HG03039 (cell line): ENCODE measurements around the gene ELMO1.

Experiments used
- ATAC-seq: cut with Tn5 transposase; IDR thresholded peaks from one replicate; pipeline ENCODE4 v1.9.1; 2021; ENCODE audit warnings: mild to moderate bottlenecking, moderate library complexity; ENCODE audit not compliant: unreplicated experiment

The ELMO1 gene

DNA sequence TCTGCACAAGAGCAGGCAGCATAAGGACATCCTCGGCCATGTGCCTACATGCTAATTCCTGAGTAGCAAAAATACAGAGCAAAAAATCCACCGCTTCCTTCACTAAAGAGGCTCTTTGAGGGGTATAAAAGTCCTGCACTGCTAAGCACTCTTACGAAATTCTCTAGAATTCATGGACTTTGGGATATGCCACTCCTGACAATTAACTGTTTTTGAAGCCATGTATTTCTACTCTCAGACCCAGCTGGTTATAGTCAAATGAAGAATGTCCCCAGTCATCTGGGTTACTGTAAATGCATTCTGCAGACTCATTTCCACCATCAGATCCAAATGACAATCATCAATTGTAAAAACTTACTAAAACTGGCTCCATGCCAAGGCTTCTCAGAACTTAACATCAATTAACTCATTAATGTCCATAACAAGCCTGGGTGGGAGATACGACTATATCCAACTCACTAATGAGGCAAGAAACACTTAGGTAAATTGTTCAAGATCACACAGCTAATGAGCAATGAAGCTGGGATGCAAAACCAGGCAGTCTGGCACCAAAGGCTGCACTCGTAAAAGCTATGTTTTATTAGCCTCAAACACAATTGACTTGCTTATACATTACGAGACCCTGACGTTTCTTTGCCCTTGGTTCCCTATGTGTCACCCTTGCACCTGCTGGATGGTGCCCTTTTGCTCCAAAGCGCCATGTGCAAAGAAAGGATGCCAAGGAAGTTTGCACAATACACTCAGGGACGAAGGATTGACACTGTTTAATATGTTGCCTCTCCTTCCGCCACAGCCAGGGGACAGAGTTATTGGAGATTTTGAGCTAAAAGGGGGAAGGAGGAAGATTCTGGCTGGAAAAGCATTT is 250.4 kb downstream of the ELMO1 start:
- ATAC-seq = no peak

DNA sequence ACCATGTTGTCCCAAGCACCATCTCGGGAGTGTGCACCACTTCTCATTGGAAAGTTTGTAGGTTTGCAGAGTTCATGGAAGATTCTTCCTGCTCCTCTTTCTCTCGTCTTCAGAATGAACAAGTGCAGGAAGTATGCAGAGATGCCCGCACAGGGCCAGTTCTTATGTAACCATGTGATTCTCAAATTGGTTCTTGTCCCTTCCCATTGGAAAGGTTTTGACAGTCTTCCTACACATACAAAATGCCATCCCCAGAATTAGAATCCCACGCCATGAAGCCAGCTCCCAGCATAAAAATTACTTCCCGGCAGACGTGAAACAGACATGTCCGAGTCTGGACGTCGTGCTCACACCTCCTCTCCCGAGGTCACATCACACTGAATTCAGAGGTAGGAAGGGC is 251.6 kb downstream of the ELMO1 start:
- ATAC-seq = no peak

DNA sequence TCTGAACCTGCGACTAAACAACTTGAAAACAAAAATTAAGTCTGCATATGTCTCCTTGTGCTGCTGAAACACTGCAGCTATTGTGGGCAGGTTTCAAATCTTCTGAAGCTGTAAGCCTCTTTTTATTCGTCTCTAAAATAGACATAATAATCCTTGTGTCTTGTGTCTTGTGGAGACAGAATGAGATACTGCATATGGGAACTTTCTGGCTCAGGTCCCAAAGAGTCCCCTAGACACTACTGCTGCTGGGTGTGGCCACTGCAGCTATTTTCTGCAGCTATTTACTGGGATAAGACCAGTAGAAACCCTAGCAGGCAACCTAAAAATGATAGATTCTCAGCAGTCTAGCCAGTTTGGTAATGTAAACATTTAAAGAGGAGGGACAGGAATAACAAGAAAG is 252.0 kb downstream of the ELMO1 start:
- no peak for ATAC-seq

DNA sequence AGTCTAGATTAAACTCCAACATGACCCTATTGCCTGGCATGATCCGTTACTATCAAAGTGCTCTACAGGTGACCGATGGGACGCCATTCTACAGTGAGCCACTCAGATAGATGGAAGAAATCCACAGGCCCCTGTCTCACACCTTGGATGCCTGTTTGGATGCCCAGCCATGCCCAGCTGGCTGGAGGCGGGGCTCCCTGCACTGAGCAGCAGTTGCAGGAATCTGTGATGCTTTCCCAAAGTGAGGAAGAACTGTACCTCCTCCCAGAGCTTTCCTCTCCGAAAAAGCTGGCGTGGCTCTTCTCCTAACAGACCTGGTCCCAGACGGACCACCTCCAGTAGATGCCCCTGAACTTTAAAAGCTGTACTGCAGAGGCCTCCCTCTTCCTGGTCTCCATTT is 253.3 kb downstream of the ELMO1 start:
- no peak for ATAC-seq

DNA sequence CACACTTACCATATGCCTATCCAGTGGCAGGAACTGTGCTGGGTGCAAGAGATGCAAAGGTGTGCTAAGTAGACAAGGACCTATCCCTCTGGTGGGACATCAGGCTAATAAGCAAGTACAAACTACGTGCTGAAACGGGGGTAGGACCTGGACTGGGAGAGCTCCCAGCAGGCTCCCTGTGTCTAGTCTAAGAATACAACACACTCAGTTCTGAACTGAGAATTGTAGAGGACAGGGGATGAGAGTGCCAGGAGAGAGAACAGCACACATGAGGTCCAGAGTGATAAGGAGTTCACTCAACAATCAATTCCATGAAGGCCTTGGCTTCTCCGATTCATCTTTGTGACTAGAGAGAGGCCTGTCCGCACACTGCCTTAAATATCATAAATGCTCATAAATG is 253.7 kb downstream of the ELMO1 start:
- no peak for ATAC-seq

DNA sequence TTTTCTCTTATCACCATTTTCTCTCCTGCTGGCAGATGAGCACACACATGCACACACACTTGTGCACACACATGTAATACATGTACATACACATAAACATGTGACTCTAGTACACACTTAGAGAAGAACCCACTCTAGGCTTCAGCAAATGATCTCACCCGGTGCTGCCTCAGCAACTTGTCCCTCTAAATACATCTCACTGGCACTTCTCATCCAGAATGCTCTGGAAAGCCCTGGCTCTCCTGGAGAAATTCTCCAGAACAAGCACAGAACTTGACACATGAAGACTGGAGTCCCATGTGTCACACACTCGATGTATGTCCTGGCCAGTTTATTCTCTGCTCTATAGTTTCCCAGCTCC is 254.9 kb downstream of the ELMO1 start:
- no peak for ATAC-seq

DNA sequence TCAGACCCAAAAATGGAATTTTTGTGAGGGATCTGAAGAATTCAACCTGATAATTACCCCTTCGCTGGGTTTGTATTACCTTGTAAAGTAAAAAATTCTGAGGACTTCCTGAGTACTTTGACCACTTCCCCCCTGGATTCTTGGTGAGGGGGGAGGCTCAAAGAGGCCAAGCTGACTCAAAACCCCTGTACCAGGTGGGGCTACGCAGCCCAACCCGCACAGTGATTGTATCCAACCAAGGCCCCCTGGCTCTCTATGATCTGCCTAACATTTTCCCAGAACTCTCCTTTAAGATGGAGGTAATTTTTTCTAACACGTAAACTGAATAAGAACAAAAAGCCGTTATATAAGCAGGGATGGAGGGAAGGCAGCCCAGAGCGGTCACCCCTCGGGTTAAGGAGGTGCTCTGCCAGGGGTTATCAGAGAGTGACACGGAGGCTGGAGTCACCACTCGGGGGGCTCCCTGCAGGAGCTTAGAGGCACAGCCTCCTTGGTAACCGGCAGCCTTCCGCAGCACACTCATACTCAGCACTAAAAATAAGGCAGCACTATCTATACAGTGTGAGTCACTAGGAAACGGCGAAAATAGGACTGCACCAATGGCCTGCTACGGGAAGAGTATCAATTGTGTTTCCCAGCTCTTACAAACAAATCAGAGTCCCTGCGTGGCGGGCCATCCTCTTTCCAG is 255.4 kb downstream of the ELMO1 start:
- ATAC-seq = no peak

DNA sequence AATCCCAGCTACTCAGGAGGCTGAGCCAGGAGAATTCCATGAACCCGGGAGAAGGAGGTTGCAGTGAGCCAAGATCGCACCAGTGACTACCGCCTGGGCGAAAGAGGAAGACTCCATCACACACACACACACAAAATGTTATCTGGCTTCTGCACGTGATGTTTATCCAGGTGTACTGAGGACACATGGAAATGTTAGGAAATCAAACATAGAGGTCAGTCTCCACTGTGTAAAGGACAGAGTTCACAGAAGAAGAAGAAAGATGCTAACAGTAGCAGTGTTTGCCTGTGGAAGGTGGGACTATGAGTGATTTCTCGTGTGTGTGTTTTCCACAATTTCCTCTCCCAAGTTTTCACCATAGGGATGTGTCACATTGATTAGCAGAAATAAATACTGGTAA is 256.9 kb downstream of the ELMO1 start:
- ATAC-seq = no peak

DNA sequence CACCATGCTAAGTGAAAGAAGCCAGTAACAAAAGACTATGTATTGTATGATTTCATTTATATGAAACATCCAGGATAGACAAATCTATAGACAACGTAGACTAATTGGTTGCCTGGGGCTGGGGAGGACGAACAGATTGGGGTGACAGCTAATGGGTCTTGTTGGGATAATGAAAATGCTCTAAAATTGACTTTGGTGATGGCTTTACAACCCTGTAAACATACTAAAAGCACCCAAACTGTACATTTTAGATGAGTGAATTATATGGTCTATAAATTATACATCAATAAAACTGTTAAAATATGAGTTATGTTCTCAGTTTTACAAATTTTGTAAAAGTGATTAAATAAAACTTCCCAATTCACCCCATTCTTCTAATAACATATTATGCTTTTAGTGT is 261.5 kb downstream of the ELMO1 start:
- no peak for ATAC-seq

DNA sequence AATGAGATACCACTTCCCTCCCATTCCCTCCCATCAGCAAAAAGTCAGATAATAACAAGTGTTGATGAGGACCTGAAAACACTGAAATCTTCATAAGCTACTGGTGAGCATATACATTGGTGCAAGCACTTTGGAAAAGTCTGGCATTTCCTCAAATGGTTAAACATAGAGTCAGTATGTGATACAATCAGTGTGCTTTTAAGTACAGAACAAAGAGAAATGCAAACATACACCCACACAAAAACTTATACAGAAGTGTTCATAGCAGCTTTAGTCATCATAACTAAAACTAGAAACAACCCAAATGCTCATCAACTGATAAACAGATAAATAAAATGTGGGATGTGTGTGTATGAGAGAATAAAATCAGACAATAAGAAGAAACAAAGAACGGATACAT is 261.9 kb downstream of the ELMO1 start:
- no peak for ATAC-seq

DNA sequence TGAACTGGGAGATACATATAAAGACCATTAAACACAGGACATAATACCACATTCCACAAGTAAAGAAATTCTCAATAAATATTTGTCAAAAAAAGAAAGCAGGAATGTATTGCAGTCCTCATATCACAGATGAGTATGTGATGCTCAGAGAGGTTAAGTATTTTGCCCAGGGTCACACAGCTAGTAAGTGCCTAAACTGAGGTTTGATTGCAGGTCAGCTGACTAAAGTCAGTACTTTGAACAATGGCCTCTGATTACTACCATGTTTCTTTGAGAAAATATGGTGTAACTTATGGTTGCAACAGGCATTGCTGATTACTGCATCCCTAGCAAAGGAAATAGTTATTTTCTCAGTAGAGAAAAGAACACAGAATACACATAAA is 267.1 kb downstream of the ELMO1 start:
- ATAC-seq = no peak

DNA sequence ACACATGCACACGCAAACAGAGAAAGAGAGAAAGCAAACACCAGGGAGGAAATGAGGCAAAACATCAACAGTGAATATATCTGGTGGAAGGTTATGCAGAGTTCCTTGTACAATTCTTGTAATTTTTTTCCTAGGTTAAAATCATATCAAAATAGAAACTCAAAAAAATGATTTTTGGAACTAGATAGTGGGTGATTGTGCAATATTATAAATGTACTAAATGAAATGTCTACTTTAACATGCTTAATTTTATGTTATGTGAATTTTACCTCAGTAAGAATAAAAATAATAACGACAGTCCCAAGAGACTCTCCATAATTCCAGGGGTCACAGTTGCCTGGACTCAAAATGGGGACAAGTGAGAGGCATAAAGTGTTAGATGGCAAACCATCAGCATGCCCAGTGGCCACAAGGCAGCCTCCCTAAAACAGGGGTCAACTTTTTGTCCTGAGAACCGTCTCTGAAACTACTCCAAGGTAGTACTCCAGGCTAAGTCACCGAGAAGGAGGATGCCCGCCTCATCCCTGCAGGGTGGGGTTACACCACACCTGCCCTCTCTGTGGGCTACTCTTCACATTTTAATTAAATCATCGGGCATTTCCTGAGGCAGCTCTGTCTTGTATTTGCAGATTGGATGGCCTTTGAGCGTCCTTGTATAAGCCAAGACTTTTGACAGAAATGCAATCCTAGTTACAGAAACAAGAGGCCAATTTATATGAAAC is 267.7 kb downstream of the ELMO1 start:
- no peak for ATAC-seq

DNA sequence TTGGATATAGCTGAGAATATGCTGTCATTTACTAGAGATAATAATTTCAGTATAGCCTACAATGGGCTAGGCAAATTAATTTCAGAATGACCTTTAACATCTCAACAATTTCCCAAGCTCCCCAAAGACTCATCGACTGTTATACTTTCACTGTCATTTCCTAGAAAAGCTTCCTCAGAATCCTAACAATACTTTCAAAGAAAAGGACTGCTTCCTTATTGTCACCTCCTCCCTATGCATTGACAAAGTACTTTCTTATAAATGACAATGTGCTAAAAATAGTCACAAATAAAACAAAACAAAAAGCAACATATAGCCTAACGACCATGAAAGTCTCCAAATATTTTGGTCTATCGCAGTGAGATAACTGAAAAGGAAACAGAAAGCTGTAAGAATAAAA is 272.6 kb downstream of the ELMO1 start:
- ATAC-seq = no peak

DNA sequence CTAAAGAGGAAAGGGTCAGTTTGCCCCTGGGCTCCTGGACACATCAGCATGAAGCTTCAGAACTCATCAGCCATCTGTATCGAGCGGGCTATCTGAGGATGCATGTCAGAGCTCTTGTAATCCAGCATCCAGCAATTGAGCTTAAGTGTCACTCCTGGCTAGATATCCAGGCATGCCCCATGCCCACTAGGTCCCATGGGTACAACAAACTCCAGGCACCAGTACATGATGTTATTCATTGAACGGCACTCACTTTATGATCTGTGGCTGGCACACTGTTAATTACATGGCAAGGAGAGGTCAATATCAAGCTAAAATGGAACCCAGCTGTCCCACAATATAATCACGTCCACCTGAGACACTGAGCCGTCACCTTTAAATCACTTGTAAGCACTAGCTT is 274.2 kb downstream of the ELMO1 start:
- ATAC-seq = no peak

DNA sequence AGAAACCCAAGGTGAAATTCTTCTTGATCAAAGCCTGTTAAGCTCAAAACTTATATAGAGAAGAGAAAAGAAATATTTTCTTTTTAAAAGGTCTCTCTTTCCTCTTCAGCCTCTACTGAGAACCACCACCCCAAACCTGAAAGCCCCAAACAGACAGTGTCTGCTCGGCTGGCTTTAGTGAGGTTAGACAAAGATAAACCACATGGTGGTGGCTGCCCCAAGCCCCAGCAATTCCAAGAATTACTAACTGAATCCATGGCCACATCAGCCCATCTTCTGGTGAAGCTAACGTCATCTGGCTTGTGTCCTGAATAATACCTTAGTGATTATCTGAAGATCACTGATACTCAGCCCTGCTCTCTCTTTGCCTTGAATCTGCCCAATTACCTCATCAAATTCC is 275.0 kb downstream of the ELMO1 start:
- no peak for ATAC-seq

DNA sequence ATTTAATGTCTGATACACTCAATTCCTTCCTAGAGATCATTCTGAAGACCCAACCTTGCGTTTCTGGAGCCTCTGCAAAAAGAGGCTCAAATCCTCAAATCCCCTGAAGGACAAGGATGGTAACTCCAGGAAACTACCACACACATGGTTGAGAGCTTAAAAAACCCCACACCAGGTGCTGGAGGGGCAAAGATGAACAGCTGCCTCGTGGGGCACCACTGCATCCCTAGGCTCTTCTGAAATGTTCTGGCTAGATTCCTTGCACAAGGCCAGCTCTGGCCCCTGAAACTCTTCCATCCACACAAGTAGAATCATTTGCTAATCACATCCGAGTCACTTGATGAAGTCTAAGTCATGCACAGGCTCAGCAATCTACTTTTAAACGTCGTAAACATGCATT is 286.6 kb downstream of the ELMO1 start:
- no peak for ATAC-seq

DNA sequence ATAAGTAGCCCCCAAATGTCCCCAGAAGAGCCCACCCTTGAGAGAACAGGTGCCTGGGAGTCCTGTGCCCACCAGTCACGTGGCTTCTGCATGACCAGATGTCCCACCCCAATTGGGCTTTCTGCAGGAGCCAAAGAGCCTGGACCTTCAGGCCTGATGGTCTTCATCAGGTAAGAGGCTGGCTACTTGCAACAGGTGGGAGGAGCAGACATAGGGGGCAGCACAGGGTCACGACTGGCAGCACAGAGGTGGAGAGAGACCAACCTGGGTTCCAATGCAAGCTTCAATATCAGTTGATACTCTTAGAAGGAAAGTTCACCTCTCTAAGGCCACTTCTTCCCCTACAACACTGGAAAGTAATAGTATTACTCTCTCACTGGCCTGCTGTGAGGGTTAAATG is 288.0 kb downstream of the ELMO1 start:
- ATAC-seq = no peak

DNA sequence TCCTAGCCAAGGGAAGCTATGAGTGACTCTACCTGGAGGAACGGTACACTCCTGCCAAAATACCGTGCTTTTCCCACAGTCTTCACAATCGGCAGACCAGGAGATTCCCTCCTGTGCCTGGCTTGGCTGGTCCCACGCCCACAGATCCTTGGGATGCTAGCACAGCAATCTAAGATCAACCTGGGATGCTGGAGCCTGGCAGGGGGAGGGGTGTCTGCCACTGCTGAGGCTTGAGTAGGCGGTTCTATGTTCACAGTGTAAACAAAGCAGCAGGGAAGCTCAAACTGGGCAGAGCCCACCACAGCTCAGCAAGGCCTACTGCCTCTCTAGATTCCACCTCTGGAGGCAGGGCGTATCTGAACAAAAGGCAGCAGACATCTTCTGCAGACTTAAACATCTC is 295.3 kb downstream of the ELMO1 start:
- no peak for ATAC-seq

DNA sequence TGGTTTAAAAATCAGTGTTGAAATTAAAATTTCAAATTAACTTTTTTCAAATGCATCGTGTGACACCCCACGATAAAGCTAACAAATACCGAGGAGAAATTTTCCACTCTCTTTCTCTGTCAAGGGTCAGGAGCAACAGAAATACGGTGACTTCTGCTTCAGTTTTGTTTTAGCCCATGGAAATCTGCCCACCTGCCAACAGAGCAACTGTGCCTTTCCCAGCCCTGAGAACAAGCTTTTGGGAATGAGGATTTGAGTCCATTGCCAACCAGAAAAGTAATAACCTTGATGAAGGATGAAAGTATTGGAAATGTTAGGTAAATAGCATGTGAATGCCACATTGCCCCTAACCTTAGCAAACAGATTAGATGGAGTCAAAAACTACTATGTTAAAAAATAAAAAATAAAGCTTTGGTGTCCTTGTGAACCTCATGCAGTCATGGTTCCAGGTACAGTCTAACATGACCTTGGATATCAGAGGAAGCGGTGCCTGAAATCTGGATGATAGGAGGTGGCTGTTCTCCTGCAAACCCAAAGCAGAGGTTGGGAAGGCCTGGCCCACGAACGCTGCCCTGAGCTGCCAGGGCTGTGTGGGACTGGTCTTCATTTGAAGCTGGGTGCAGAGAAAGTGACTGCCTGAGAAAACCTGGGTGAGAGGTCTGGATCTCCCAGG is 296.8 kb downstream of the ELMO1 start:
- no peak for ATAC-seq

DNA sequence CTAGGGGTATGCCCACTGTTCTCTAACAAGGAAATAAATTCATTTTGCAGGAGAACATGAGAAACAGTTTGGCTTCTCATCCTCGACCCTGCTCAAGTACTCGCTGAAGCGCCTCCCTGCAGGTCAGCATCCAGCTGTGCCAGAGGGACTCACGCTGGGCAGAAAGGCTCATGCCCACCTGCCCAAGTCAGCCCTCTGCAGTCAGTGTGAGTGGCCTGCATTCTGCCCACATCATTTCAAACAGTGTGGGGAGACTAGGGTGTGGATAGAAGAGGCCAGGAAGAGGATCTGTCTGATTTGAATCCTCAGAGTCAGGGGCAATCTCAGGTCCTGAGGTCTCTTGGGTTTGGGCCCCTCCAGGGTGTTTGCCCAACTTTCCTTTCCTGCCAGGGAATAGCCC is 297.8 kb downstream of the ELMO1 start:
- ATAC-seq = no peak

DNA sequence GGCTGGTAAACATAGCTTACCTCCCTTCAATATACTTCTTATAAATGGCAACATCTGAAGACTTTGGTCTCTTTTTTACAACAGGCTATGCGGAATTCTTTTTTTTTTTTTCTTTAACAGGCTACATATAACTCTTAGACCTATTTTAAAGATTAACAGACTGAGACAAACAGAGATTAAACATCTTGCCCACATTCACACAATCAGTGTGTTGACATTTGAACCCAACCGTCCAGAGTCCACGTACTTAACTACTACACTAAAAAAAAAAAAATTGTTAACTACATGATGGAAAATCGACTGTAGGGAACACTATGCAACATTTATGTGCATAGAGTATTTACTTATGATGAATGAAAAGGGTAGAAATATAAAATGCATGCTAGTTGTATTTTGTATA is 298.5 kb downstream of the ELMO1 start:
- ATAC-seq = no peak

DNA sequence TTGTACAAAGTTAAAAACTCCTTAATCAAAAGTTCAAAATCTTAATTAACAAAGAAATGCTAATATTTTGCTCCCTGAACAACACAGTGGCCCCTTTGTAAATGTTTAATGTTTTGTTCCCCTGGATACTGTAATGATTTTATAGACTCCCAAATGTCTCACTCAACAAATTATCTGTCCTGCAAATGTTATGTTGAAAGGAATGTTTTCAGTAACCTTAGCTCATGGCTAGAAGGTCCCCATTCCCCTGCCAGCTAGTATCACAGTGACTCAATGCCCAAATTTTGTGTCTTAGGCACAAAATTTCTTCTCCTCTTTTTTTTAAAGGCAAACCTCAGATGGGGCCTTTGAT is 298.9 kb downstream of the ELMO1 start:
- ATAC-seq = no peak
